CMK (cell line): ENCODE data around the gene ISLR2.

Experiments used
- DNase-seq: peaks from one replicate; pipeline ENCODE4 v3.0.0-alpha.2; 2010; ENCODE audit warnings: low read depth

The ISLR2 gene

GRCh38 chr15:74128785-74129585, 1.4 kb upstream of the ISLR2 start:
- DNase-seq: no peak

- DNase-seq: no peak
These were observed 716 bp upstream of the ISLR2 start for GRCh38 chr15:74129586-74130154.

GRCh38 chr15:74130849-74131627, 652 bp downstream of the ISLR2 start:
- no peak for DNase-seq

- no peak for DNase-seq
These were observed 1.4 kb downstream of the ISLR2 start for GRCh38 chr15:74131628-74132413.

GRCh38 chr15:74132681-74133651, 2.6 kb downstream of the ISLR2 start:
- no peak for DNase-seq

- no peak for DNase-seq
These were observed 3.5 kb downstream of the ISLR2 start for GRCh38 chr15:74133694-74134386.

GRCh38 chr15:74134387-74135027, 4.1 kb downstream of the ISLR2 start:
- DNase-seq: no peak

GRCh38 chr15:74135041-74135565, 4.7 kb downstream of the ISLR2 start:
- no peak for DNase-seq

- DNase-seq: no peak
These were observed 6.1 kb downstream of the ISLR2 start for GRCh38 chr15:74136540-74136813.

GRCh38 chr15:74136814-74137536, 6.6 kb downstream of the ISLR2 start:
- DNase-seq: no peak

- no peak for DNase-seq
These were observed 7.1 kb downstream of the ISLR2 start for GRCh38 chr15:74137537-74137894.

GRCh38 chr15:74138642-74139041, 8.3 kb downstream of the ISLR2 start:
- no peak for DNase-seq

GRCh38 chr15:74141591-74141990, 11.2 kb downstream of the ISLR2 start:
- DNase-seq: no peak

- DNase-seq: no peak
These were observed 13.9 kb downstream of the ISLR2 start for GRCh38 chr15:74144153-74144775.

GRCh38 chr15:74146277-74146800, 16.0 kb downstream of the ISLR2 start:
- DNase-seq: no peak

- no peak for DNase-seq
These were observed 16.7 kb downstream of the ISLR2 start for GRCh38 chr15:74147051-74147450.

GRCh38 chr15:74155766-74156417, 25.5 kb downstream of the ISLR2 start:
- DNase-seq: no peak
